OCI-LY1 (cell line): Measurements from ENCODE around the gene NKIRAS1.
"Not testable (repeated sequence)": the region's sequence is repeated elsewhere in the genome, so short reads cannot be mapped to it uniquely, and the experiment has no call there.

ENCODE experiments used
- H2AFZ ChIP-seq: fragments of 200-600 bp; sonication (generic), shearing (Covaris generic); 2 replicates; pipeline ENCODE4 v1.6.0; 2014; ENCODE audit warnings: antibody characterized with exemption, mild to moderate bottlenecking, low read length
- H3F3A ChIP-seq: fragments of 200-600 bp; sonication (generic), shearing (Covaris generic); 2 replicates; pipeline ENCODE4 v1.6.0; 2014; ENCODE audit warnings: mild to moderate bottlenecking, antibody characterized with exemption, low read length, moderate library complexity; ENCODE audit not compliant: insufficient read depth
- H3K27ac ChIP-seq: fragments of 200-600 bp; sonication (generic); 2 replicates; pipeline ENCODE4 v1.5.1; 2014; ENCODE audit warnings: low read length, mixed run types, mild to moderate bottlenecking, low read depth; ENCODE audit not compliant: poor library complexity, severe bottlenecking
- H3K27me3 ChIP-seq: fragments of 200-600 bp; sonication (generic); 2 replicates; pipeline ENCODE4 v1.6.0; 2014; ENCODE audit warnings: antibody characterized with exemption, mild to moderate bottlenecking, low read length, moderate library complexity; ENCODE audit not compliant: insufficient read depth
- H3K36me3 ChIP-seq: fragments of 200-600 bp; sonication (generic); 2 replicates; pipeline ENCODE4 v1.6.1; 2014; ENCODE audit warnings: mild to moderate bottlenecking, antibody characterized with exemption, low read length, moderate library complexity, mixed read lengths; ENCODE audit not compliant: insufficient read depth
- H3K4me1 ChIP-seq: fragments of 200-600 bp; sonication (generic); 2 replicates; pipeline ENCODE4 v1.5.1; 2014; ENCODE audit warnings: mild to moderate bottlenecking, low read length, moderate library complexity; ENCODE audit not compliant: insufficient read depth, severe bottlenecking
- H3K4me2 ChIP-seq: fragments of 200-600 bp; sonication (generic), shearing (Covaris generic); 2 replicates; pipeline ENCODE4 v1.6.1; 2014; ENCODE audit warnings: low read length
- H3K4me3 ChIP-seq: fragments of 200-600 bp; sonication (generic); 2 replicates; pipeline ENCODE4 v1.5.1; 2014; ENCODE audit warnings: low read length, low read depth, mild to moderate bottlenecking, mixed read lengths; ENCODE audit not compliant: poor library complexity, severe bottlenecking
- H3K79me2 ChIP-seq: fragments of 200-600 bp; shearing (Covaris generic); 2 replicates; pipeline ENCODE4 v1.6.1; 2016; ENCODE audit warnings: mixed run types, low read length, mixed read lengths; ENCODE audit not compliant: insufficient read depth
- H3K9ac ChIP-seq: fragments of 200-600 bp; sonication (generic), shearing (Covaris generic); 2 replicates; pipeline ENCODE4 v1.6.1; 2014; ENCODE audit warnings: mild to moderate bottlenecking, low read length, mixed read lengths
- H3K9me2 ChIP-seq: fragments of 200-600 bp; sonication (generic), shearing (Covaris generic); 2 replicates; pipeline ENCODE4 v1.6.1; 2014; ENCODE audit warnings: low read depth, mild to moderate bottlenecking, low read length, mixed read lengths
- H3K9me3 ChIP-seq: fragments of 200-600 bp; shearing (Covaris generic); 2 replicates; pipeline ENCODE4 v1.6.1; 2014; ENCODE audit warnings: low read length, mixed read lengths
- H4K20me1 ChIP-seq: fragments of 200-600 bp; sonication (generic), shearing (Covaris generic); 2 replicates; pipeline ENCODE4 v1.6.0; 2016; ENCODE audit warnings: mild to moderate bottlenecking, low read length; ENCODE audit not compliant: insufficient read depth
- CTCF ChIP-seq: fragments of 200-600 bp; sonication (generic), shearing (Covaris generic); IDR thresholded peaks from 2 replicates; pipeline ENCODE4 v1.5.1; 2017; ENCODE audit warnings: mild to moderate bottlenecking, antibody characterized with exemption, low read length, moderate library complexity, mixed read lengths
- EZH2 ChIP-seq: fragments of 200-600 bp; sonication (generic), shearing (Covaris generic); IDR thresholded peaks from 2 replicates; pipeline ENCODE4 v1.8.0; 2017; ENCODE audit warnings: borderline replicate concordance, mixed run types, mild to moderate bottlenecking, antibody characterized with exemption, low read length, moderate library complexity, mixed read lengths

NKIRAS1 gene

GRCh38 chr3:23872330-23872729, 44.5 kb downstream of the NKIRAS1 start:
- no peak overlapping the region for H3K9ac ChIP-seq
- H2AFZ ChIP-seq = no peak overlapping the region
- H4K20me1 ChIP-seq = peaks cover 2% of the 10 kb centered on the region; the same call in 1 of the 2 replicates
- no peak overlapping the region for H3K4me3 ChIP-seq
- H3K27me3 ChIP-seq = no peaks in the 10 kb centered on the region
- H3F3A ChIP-seq = no peaks in the 10 kb centered on the region
- no peaks in the 10 kb centered on the region for H3K9me2 ChIP-seq
- TF ChIP-seq CTCF = no peak
- TF ChIP-seq EZH2 = no peak
- no peaks in the 10 kb centered on the region for H3K36me3 ChIP-seq
- H3K27ac ChIP-seq = no peak overlapping the region
- no peaks in the 10 kb centered on the region for H3K9me3 ChIP-seq
- H3K4me1 ChIP-seq = peaks cover 5% of the 10 kb centered on the region
- no peak overlapping the region for H3K4me2 ChIP-seq
- H3K79me2 ChIP-seq = peaks cover 11% of the 10 kb centered on the region

GRCh38 chr3:23871361-23871760, 45.4 kb downstream of the NKIRAS1 start:
- Histone ChIP-seq H3K4me1 (peaks cover 12% of the 10 kb centered on the region), H3K79me2 (peaks cover 15% of the 10 kb centered on the region)
- not testable (repeated sequence) for H3K4me3 ChIP-seq, H2AFZ ChIP-seq, H3K36me3 ChIP-seq, H3K9me2 ChIP-seq, H3K4me2 ChIP-seq, H4K20me1 ChIP-seq, H3K27ac ChIP-seq, H3K9ac ChIP-seq, H3K9me3 ChIP-seq, H3F3A ChIP-seq, H3K27me3 ChIP-seq

GRCh38 chr3:23870663-23871043, 46.1 kb downstream of the NKIRAS1 start:
- H3K27me3 ChIP-seq, H3K4me3 ChIP-seq, H3K9me2 ChIP-seq, H3K9ac ChIP-seq, H3F3A ChIP-seq, H3K9me3 ChIP-seq, H3K4me2 ChIP-seq, H2AFZ ChIP-seq, H4K20me1 ChIP-seq, H3K36me3 ChIP-seq, H3K27ac ChIP-seq: not testable (repeated sequence)
- peaks cover 15% of the 10 kb centered on the region for H3K79me2 ChIP-seq
- peaks cover 19% of the 10 kb centered on the region for H3K4me1 ChIP-seq

- Histone ChIP-seq H3F3A (no peaks in the 10 kb centered on the region), H3K9me2 (no peaks in the 10 kb centered on the region), H3K27me3 (no peaks in the 10 kb centered on the region), H3K4me1 (peaks cover 24% of the 10 kb centered on the region), H3K27ac (no peak overlapping the region), H3K4me2 (no peak overlapping the region), H2AFZ (no peak overlapping the region), H3K4me3 (no peak overlapping the region), H3K9ac (no peak overlapping the region), H3K9me3 (no peaks in the 10 kb centered on the region), H4K20me1 (0 out of 2 replicates have a peak, but pooled peaks cover 2% of the 10 kb centered on the region), H3K36me3 (no peaks in the 10 kb centered on the region), H3K79me2 (peaks cover 14% of the 10 kb centered on the region)
- no peak for TF ChIP-seq EZH2
- TF ChIP-seq CTCF = no peak
Observed at GRCh38 chr3:23869977-23870662, 46.7 kb downstream of the NKIRAS1 start.
